H54 (cell line): ENCODE results near the gene LCE1C.

ENCODE experiments used
- DNase-seq: peaks from one replicate; pipeline ENCODE4 v3.0.0; 2011; ENCODE audit warnings: low spot score, mixed read lengths; ENCODE audit not compliant: insufficient read length
- FAIRE-seq: peaks from 3 replicates; lab custom pipeline; 2011; peaks lifted over from hg19 to GRCh38; lab: Jason Lieb, UNC
- POLR2A ChIP-seq: IDR thresholded peaks from 2 replicates; pipeline ENCODE4 v1.6.1; 2011; ENCODE audit warnings: low read depth, mild to moderate bottlenecking, low read length

The LCE1C gene

GRCh38 chr1:152776361-152776760 lies 30.1 kb downstream of the LCE1C start:
- no peak for TF ChIP-seq POLR2A
- FAIRE-seq, result no peak
- DNase-seq, result no peak

- DNase-seq (no peak), FAIRE-seq (no peak)
- TF ChIP-seq POLR2A, result no peak
Measured at GRCh38 chr1:152774875-152775274, 31.6 kb downstream of the LCE1C start, which contains the start of gene LCE1F. Gene LCE1F, plus strand, starts transcription at chr1:152775140. Its CDS starts 1,232 bp downstream, at chr1:152776372.

GRCh38 chr1:152770411-152770810 lies 36.0 kb downstream of the LCE1C start:
- DNase-seq (no peak), FAIRE-seq (no peak)
- no peak for TF ChIP-seq POLR2A

- DNase-seq (no peak), FAIRE-seq (no peak)
- TF ChIP-seq POLR2A, result no peak
Measured at GRCh38 chr1:152768847-152769533, 37.5 kb downstream of the LCE1C start.

- FAIRE-seq (no peak), DNase-seq (no peak)
- no peak for TF ChIP-seq POLR2A
Measured at GRCh38 chr1:152761609-152762213, 44.7 kb downstream of the LCE1C start.

GRCh38 chr1:152760551-152761190 lies 45.8 kb downstream of the LCE1C start:
- no peak for FAIRE-seq
- no peak for TF ChIP-seq POLR2A
- DNase-seq, result no peak

- no peak for DNase-seq
- FAIRE-seq, result no peak
- no peak for TF ChIP-seq POLR2A
Measured at GRCh38 chr1:152759453-152760173, 46.8 kb downstream of the LCE1C start.

GRCh38 chr1:152758636-152759035 lies 47.8 kb downstream of the LCE1C start:
- FAIRE-seq (no peak), DNase-seq (no peak)
- no peak for TF ChIP-seq POLR2A

- no peak for FAIRE-seq
- no peak for TF ChIP-seq POLR2A
- no peak for DNase-seq
Measured at GRCh38 chr1:152757747-152758146, 48.7 kb downstream of the LCE1C start, which contains the start of gene KPRP. Gene KPRP, plus strand, starts transcription at chr1:152758025. Its CDS starts 1,564 bp downstream, at chr1:152759589.

- no peak for TF ChIP-seq POLR2A
- no peak for FAIRE-seq
- DNase-seq, result no peak
Measured at GRCh38 chr1:152756872-152757271, 49.6 kb downstream of the LCE1C start.
